GM12872 (cell line): ENCODE data around the gene RUNX3.

Source experiments
- CTCF ChIP-seq: IDR thresholded peaks from 3 replicates; pipeline ENCODE4 v1.5.1; 2011; ENCODE audit warnings: low read depth, mild to moderate bottlenecking, low read length, moderate library complexity; ENCODE audit not compliant: insufficient read depth

The RUNX3 gene

GRCh38 chr1:24925963-24926362, 4.1 kb downstream of the RUNX3 start:
- no peak for TF ChIP-seq CTCF

- TF ChIP-seq CTCF, result no peak
Observed at GRCh38 chr1:24925082-24925779, 4.8 kb downstream of the RUNX3 start.

GRCh38 chr1:24923485-24924113, 6.5 kb downstream of the RUNX3 start:
- TF ChIP-seq CTCF, result no peak

- no peak for TF ChIP-seq CTCF
Observed at GRCh38 chr1:24921938-24922662, 8.0 kb downstream of the RUNX3 start.

- no peak for TF ChIP-seq CTCF
Observed at GRCh38 chr1:24921412-24921811, 8.7 kb downstream of the RUNX3 start.

GRCh38 chr1:24920533-24920925, 9.5 kb downstream of the RUNX3 start:
- no peak for TF ChIP-seq CTCF

GRCh38 chr1:24919791-24920532, 10.1 kb downstream of the RUNX3 start:
- TF ChIP-seq CTCF, result no peak
